Effector memory CD4-positive, alpha-beta T cell (primary cell): ENCODE data around the gene ZBTB25.

ENCODE experiments used
- DNase-seq, 3 donors: peaks; one replicate each; pipeline ENCODE4 v3.0.0-alpha.2; 2020
- H3K27ac ChIP-seq: 2 replicates; pipeline ENCODE4 v1.7.0; 2013; ENCODE audit warnings: mild to moderate bottlenecking, low read length, moderate library complexity; ENCODE audit not compliant: insufficient read depth, poor library complexity, severe bottlenecking
- H3K27me3 ChIP-seq: replicated peaks from 2 replicates; pipeline ENCODE4 v1.7.0; 2013; ENCODE audit warnings: mild to moderate bottlenecking, low read length; ENCODE audit not compliant: insufficient read depth, control insufficient read depth, poor library complexity, severe bottlenecking
- H3K36me3 ChIP-seq: 2 replicates; pipeline ENCODE4 v1.7.0; 2013; ENCODE audit warnings: mild to moderate bottlenecking, low read length, moderate library complexity; ENCODE audit not compliant: control insufficient read depth, insufficient read depth
- H3K4me1 ChIP-seq: 2 replicates; pipeline ENCODE4 v1.7.0; 2013; ENCODE audit warnings: low read length, mild to moderate bottlenecking; ENCODE audit not compliant: control insufficient read depth, insufficient read depth, poor library complexity, severe bottlenecking
- H3K4me3 ChIP-seq: 2 replicates; pipeline ENCODE4 v1.7.0; 2013; ENCODE audit warnings: low read length, low read depth, mild to moderate bottlenecking; ENCODE audit not compliant: insufficient read depth, poor library complexity, severe bottlenecking
- H3K9me3 ChIP-seq: 2 replicates; pipeline ENCODE4 v1.7.0; 2013; ENCODE audit warnings: mild to moderate bottlenecking, low read length, moderate library complexity; ENCODE audit not compliant: control insufficient read depth

Gene ZBTB25

GRCh38 chr14:64502887-64503433 is 678 bp downstream of the ZBTB25 start:
- no peaks in the 10 kb centered on the region for H3K27me3 ChIP-seq
- peak in 1 of 3 donors; percentile 2 for DNase-seq
- no peaks in the 10 kb centered on the region for H3K36me3 ChIP-seq
- H3K9me3 ChIP-seq = no peaks in the 10 kb centered on the region
- peak overlapping the region; percentile 79 for H3K4me3 ChIP-seq
- peaks cover 44% of the 10 kb centered on the region for H3K4me1 ChIP-seq
- peak overlapping the region; percentile 100 for H3K27ac ChIP-seq

DNA sequence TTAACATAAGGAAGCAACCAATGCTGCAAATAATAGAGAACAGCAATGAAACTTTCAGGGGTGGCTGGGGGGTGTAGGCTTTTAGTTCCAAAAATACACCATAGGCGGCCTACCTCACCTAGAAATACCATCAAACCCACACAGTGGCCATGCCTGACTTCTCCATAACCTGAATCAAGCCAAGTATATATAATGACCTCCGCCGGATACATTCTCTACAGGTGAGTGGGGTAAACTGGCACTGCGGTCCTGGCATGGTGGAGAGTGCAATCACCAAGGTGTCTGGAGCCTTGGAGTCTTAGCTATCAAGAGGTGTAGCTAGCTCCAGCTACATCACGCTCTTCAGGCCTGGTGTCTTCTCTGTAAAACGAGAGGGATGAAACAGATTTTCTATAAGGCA is 1.2 kb downstream of the ZBTB25 start:
- H3K9me3 ChIP-seq = no peaks in the 10 kb centered on the region
- peak in 1 of 3 donors; percentile 2 for DNase-seq
- H3K4me3 ChIP-seq = peak overlapping the region; percentile 79
- H3K27ac ChIP-seq = peak overlapping the region; percentile 100
- peaks cover 42% of the 10 kb centered on the region for H3K4me1 ChIP-seq
- H3K36me3 ChIP-seq = no peaks in the 10 kb centered on the region
- no peaks in the 10 kb centered on the region for H3K27me3 ChIP-seq

- peak overlapping the region; percentile 100 for H3K27ac ChIP-seq
These were observed 2.0 kb downstream of the ZBTB25 start for GRCh38 chr14:64501411-64502171.

DNA sequence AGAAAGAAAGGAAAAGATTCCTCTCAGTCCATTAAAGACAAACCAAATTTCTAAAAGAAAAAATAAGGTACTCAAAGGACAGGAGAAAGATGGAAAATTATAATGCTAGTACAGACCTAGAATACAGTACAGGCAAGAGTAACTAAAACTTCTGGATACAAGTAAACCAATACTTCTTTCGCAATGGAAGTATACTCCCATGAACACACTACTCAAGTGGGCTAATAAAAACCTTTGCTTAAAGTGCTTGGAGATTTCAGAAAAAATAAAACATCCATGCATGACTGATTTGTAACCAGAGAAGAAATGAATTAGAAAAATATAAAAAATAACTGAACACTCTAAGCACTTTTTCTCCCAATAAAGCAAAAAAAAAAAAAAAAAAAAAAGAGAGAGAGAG is 3.5 kb downstream of the ZBTB25 start:
- Histone ChIP-seq H3K27ac (peak overlapping the region; percentile 100), H3K4me3 (peak overlapping the region; percentile 28), H3K4me1 (peaks cover 42% of the 10 kb centered on the region), H3K9me3 (no peaks in the 10 kb centered on the region), H3K27me3 (no peaks in the 10 kb centered on the region), H3K36me3 (peaks cover 4% of the 10 kb centered on the region)
- DNase-seq = no peak

More at GRCh38 chr14:64501411-64502171, 2.0 kb downstream of the ZBTB25 start:
- no peaks in the 10 kb centered on the region for H3K36me3 ChIP-seq
- no peaks in the 10 kb centered on the region for H3K9me3 ChIP-seq
- DNase-seq = no peak
- peak overlapping the region; percentile 79 for H3K4me3 ChIP-seq
- peaks cover 42% of the 10 kb centered on the region for H3K4me1 ChIP-seq
- no peaks in the 10 kb centered on the region for H3K27me3 ChIP-seq

DNA sequence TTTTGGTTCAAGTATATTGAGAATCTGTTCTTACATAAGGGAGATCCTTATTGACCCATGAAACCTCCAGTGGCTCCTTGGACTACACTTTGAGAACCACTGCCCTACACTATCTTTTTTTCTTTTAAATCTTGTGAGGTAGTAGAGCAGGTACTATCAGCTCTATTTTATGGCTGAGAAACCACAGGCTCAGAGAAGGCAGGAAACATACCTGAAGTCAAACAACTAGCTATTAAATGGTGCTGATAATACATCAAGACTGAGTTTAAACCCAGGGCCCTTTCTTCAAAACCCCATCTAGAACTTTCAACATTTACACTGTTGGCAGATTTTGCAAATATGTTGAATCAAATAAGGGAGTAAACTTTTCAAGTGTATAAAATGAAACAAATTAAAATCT is 6.9 kb downstream of the ZBTB25 start:
- H3K36me3 ChIP-seq = peaks cover 6% of the 10 kb centered on the region
- no peak for DNase-seq

DNA sequence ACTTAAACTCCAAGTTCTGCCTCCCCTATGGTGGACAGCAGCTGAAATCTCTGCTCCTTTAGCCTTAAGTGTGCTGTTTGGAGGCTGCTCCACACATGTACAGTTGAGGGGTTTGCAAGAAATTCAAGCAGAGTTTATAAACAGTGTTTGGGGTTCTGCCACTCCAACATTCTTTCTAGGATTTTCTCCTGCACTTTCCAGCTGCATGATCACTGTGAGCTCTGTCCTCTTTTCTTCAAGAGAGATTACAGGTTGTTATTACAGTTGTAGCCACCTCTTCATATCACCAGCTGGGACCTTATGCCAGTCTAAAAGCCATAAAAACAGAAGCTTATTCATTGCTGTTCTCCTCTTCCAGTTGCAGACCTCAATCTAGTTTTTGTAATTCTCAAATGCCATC is 8.4 kb downstream of the ZBTB25 start:
- peaks cover 9% of the 10 kb centered on the region for H3K36me3 ChIP-seq
- H3K4me1 ChIP-seq = peaks cover 26% of the 10 kb centered on the region
- H3K9me3 ChIP-seq = no peaks in the 10 kb centered on the region
- no peaks in the 10 kb centered on the region for H3K27me3 ChIP-seq
- H3K4me3 ChIP-seq = no peak overlapping the region
- DNase-seq = no peak
- H3K27ac ChIP-seq = no peak overlapping the region

More for the DNA sequence above, 6.9 kb downstream of the ZBTB25 start:
- Histone ChIP-seq H3K9me3 (no peaks in the 10 kb centered on the region), H3K27ac (peak overlapping the region; percentile 12), H3K27me3 (no peaks in the 10 kb centered on the region), H3K4me1 (peaks cover 32% of the 10 kb centered on the region), H3K4me3 (no peak overlapping the region)

DNA sequence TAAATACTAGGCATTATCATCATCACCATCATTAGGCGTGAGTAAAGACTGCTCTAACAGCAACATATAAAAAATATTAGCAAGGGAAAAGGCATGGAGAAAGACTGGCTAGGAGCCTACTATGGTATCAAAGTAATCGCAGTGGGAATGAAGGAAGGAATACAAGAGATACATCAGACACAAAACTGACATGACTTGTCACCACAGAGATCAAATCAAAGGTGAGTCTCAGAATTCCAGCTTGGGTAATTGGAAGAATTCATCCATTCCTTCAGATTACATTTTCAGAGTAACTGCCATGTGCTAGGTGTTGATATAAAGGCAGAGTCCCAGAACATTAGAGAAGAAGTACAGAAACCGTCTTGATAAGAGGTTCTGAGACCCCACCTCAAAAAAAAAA is 10.2 kb downstream of the ZBTB25 start:
- H3K4me3 ChIP-seq = no peak overlapping the region

DNA sequence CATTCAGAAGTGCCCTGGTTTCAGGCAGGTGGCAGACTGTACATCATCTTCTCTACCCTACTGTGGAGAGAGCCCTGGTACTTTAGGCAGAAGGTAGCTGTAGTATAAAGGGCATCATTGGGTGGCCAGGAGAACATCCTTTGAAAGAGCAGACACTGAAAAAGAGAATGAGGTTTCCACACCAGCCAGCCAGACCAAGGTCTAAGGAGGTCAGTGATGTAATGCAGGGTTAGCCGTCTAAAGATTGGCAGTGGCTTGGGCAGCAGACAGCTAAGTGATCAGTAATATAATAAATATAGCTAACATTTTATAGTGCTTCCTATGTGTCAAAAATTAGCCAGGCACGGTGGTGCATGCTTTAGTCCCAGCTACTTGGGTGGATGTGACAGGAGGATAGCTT is 12.0 kb downstream of the ZBTB25 start:
- Histone ChIP-seq H3K4me3 (no peak overlapping the region), H3K36me3 (peaks cover 30% of the 10 kb centered on the region), H3K27ac (no peak overlapping the region)

More for the DNA sequence above, 10.2 kb downstream of the ZBTB25 start:
- Histone ChIP-seq H3K27ac (no peak overlapping the region), H3K36me3 (peaks cover 15% of the 10 kb centered on the region), H3K27me3 (no peaks in the 10 kb centered on the region), H3K4me1 (peaks cover 13% of the 10 kb centered on the region), H3K9me3 (no peaks in the 10 kb centered on the region)
- no peak for DNase-seq

GRCh38 chr14:64488590-64489099 is 15.0 kb downstream of the ZBTB25 start:
- H3K9me3 ChIP-seq = no peaks in the 10 kb centered on the region
- peaks cover 38% of the 10 kb centered on the region for H3K36me3 ChIP-seq
- H3K4me1 ChIP-seq = no peaks in the 10 kb centered on the region
- no peak overlapping the region for H3K27ac ChIP-seq
- H3K4me3 ChIP-seq = no peak overlapping the region
- H3K27me3 ChIP-seq = no peaks in the 10 kb centered on the region
- DNase-seq = no peak

More for the DNA sequence above, 12.0 kb downstream of the ZBTB25 start:
- peaks cover under 1% of the 10 kb centered on the region for H3K4me1 ChIP-seq
- no peak for DNase-seq
- no peaks in the 10 kb centered on the region for H3K9me3 ChIP-seq
- no peaks in the 10 kb centered on the region for H3K27me3 ChIP-seq

- Histone ChIP-seq H3K4me3 (no peak overlapping the region), H3K27me3 (no peaks in the 10 kb centered on the region), H3K4me1 (no peaks in the 10 kb centered on the region), H3K27ac (no peak overlapping the region), H3K36me3 (peaks cover under 1% of the 10 kb centered on the region), H3K9me3 (no peaks in the 10 kb centered on the region)
- no peak for DNase-seq
These were observed 24.9 kb downstream of the ZBTB25 start for GRCh38 chr14:64478634-64479250.
